Body of pancreas (tissue), 4 donors: Measurements from ENCODE around the gene SLC16A8. TPM values are rescaled to one million over a fixed set of nuclear protein-coding genes. Genes with fewer than 3 reads are reported as not detected.

Experiments used
- ATAC-seq: fragments of 150-250 bp; one replicate; pipeline ENCODE4 v1.9.1; 2016
- DNase-seq, 4 donors: peaks; one replicate each; pipeline ENCODE4 v3.0.0-alpha.2; 2019
- H3K27ac ChIP-seq, 4 donors: fragments of 200-600 bp; sonication (generic); 1 replicate in 3 of 4; 2 replicates in 1 of 4; pipeline versions ENCODE4 v1.5.1 to v1.6.1; 2016 to 2019; ENCODE audit warnings: mild to moderate bottlenecking in 1 of 4, mixed read lengths in 1 of 4, moderate library complexity in 1 of 4
- H3K27me3 ChIP-seq, 2 donors: fragments of 200-600 bp; sonication (generic); one replicate each; pipeline ENCODE4 v1.6.0; 2016; ENCODE audit warnings: mild to moderate bottlenecking in 1 of 2
- H3K36me3 ChIP-seq, 2 donors: fragments of 200-600 bp; sonication (generic); replicated peaks in 1 of 2; 2 replicates each; pipeline ENCODE4 v1.5.1; 2016; ENCODE audit warnings: low read depth in 2 of 2; ENCODE audit not compliant: insufficient read depth in 1 of 2
- H3K4me1 ChIP-seq: fragments of 200-600 bp; sonication (generic); one replicate; pipeline ENCODE4 v1.6.0; 2016
- H3K4me3 ChIP-seq, 2 donors: fragments of 200-600 bp; sonication (generic); 1 replicate in 1 of 2; 2 replicates in 1 of 2; pipeline ENCODE4 v1.5.1; 2016 to 2019
- H3K9me3 ChIP-seq, 3 donors: fragments of 200-600 bp; sonication (generic); 1 replicate in 2 of 3; 2 replicates in 1 of 3; pipeline ENCODE4 v1.5.1; 2016
- POLR2A ChIP-seq, 3 donors: fragments of 450-650 bp; IDR thresholded peaks; one replicate each; pipeline ENCODE4 v1.6.1; 2016; ENCODE audit warnings: antibody characterized with exemption in 3 of 3, mild to moderate bottlenecking in 2 of 3
- WGBS, 2 donors: methylation state at CpG; one replicate each; pipeline ENCODE4 v1.1.5; 2017; 5-methylcytosine and 5-hydroxymethylcytosine counted together
- intact Hi-C: fragments of 100-400 bp; cut with DNase I; formaldehyde crosslinking; loops from one replicate; pipeline ENCODE4 v1.15.1; 2023
- total RNA-seq, 2 donors: library from RNA; depleted of rRNA; stranded (reverse); fragments of >200 nt; gene quantifications; one replicate each; pipeline ENCODE4 v1.1.0, GENCODE V29; 2016
- TF ChIP-seq, protein P1 (sequence below), 7 experiments: fragments of 450-650 bp in 4 of 7; fragments of 200-600 bp in 3 of 7; sonication (generic) in 3 of 7; IDR thresholded peaks; one replicate each; pipeline ENCODE4 v1.5.1; 2016 to 2019; ENCODE audit warnings: antibody characterized with exemption in 7 of 7

The SLC16A8 gene
- total RNA-seq, 2 donors from 2014 or later: not detected

DNA sequence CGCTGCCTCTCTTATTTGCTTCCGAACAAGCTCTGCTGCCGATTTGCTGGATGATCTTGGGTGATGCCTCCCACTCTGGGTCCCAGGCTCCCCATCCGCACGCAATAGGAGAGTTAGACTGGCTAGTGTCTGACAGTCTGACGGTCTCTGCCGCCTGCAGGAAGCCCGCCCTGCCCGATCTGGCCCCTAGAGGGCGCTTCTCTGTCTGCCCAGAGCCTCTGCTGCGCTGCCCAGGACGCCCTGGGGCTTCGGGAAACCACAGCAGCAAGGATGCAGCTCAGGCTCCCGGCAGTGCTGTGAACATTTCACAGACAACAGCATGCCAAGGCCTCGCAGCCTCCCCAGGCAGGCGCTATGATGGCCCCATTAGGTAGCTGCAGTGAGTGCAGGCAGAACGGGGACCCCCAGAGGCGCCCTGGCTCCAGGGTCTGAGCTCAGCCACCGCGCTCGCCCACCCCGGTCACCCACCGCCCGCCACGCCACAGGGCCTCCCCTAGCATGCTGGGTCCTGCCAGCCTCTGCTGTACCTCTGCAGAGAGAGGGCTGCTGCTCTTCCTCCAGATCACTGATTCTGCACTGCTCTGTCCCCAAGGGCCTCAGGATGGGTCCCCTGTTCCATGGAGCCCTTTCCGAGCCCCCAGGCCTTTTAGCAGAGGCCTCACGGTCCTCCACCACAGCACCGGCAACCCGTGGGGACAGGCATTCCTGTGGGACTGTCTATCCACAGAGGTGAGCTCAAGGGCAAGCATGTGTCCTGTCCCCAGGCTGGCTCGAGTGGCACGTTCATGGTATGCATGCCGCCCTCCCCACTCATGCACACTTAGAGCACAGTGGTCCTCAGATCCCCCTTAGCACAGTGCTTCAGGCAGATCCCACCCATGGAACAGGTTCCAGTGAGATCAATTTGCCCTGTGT, 30.8 kb upstream of the SLC16A8 start:
- Histone ChIP-seq H3K27ac (no peak overlapping the region), H3K36me3 (no peaks in the 10 kb centered on the region), H3K27me3 (no peaks in the 10 kb centered on the region), H3K4me1 (peaks cover 7% of the 10 kb centered on the region), H3K4me3 (no peak overlapping the region), H3K9me3 (no peaks in the 10 kb centered on the region)
- intact Hi-C loops: no loop called here
- DNase-seq: peak; percentile 83 to 89 (median 85)
- WGBS, 2 donors: 37 to 83% methylated on average over 1 to 27 of the region's 32 CpGs
- TF ChIP-seq, protein P1, sequence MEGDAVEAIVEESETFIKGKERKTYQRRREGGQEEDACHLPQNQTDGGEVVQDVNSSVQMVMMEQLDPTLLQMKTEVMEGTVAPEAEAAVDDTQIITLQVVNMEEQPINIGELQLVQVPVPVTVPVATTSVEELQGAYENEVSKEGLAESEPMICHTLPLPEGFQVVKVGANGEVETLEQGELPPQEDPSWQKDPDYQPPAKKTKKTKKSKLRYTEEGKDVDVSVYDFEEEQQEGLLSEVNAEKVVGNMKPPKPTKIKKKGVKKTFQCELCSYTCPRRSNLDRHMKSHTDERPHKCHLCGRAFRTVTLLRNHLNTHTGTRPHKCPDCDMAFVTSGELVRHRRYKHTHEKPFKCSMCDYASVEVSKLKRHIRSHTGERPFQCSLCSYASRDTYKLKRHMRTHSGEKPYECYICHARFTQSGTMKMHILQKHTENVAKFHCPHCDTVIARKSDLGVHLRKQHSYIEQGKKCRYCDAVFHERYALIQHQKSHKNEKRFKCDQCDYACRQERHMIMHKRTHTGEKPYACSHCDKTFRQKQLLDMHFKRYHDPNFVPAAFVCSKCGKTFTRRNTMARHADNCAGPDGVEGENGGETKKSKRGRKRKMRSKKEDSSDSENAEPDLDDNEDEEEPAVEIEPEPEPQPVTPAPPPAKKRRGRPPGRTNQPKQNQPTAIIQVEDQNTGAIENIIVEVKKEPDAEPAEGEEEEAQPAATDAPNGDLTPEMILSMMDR (IDR thresholded peaks at IDR 0.05): peak; percentile 83 to 96 (median 86)
- no peak for TF ChIP-seq POLR2A (IDR thresholded peaks at IDR 0.05)
- peak; percentile 84 for ATAC-seq

DNA sequence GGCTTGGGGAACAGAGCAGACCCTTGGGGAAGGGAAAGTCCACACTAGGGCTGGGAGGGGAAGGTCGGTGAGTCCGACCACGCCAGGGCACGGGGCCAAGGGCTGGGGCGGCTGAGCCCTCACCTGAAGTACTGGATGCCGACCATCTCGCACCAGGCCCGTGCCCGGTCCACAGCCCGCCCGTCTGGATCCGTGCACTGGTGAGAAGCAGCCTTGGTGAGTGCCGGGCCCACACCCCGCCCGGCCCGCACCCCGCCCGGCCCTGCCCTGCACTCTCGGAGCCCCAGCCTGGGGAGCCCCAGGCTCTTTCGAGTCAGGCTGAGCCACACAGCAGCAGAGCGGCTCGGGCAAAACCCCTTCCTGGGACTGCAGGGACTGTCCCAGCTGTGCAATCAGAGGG, 28.4 kb upstream of the SLC16A8 start:
- Histone ChIP-seq H3K36me3 (no peaks in the 10 kb centered on the region), H3K27me3 (no peaks in the 10 kb centered on the region), H3K4me1 (peaks cover 21% of the 10 kb centered on the region), H3K27ac (no peak overlapping the region), H3K9me3 (no peaks in the 10 kb centered on the region), H3K4me3 (no peak overlapping the region)
- WGBS, 2 donors: 97 to 100% methylated on average over 5 to 22 of the region's 22 CpGs
- TF ChIP-seq, protein P1 (IDR thresholded peaks at IDR 0.05): no peak
- no peak for TF ChIP-seq POLR2A (IDR thresholded peaks at IDR 0.05)
- ATAC-seq: no peak
- DNase-seq: no peak
- intact Hi-C loops: no loop called here

DNA sequence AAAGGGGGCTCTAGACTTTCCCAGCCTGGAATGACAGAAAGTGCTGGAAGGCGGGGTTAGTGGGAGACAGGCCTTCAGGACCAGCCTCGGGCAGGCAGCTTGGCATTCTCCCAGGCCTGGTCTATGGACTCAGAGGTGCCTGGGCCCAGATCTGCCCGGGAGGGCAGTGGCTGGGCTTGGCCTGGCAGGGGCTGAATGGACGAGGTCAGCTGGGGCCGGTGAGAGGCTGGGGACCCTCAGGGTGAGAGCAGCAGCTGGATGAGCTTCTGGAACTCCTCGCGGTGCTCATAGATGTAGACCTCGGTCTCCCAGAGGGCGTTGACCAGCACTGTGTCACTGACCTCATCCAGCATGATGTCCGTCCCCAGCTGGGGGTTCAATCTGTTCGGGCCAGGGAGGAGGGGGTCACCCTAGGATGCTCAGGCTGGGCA, 28.0 kb upstream of the SLC16A8 start:
- H3K36me3 ChIP-seq: no peaks in the 10 kb centered on the region
- WGBS, 2 donors: 84 to 92% methylated on average over 7 to 11 of the region's 11 CpGs
- peaks cover 26% of the 10 kb centered on the region for H3K4me1 ChIP-seq
- DNase-seq: peak in 1 of 4 donors; percentile 25
- H3K9me3 ChIP-seq: no peaks in the 10 kb centered on the region
- no peak for ATAC-seq
- TF ChIP-seq POLR2A (IDR thresholded peaks at IDR 0.05): no peak
- TF ChIP-seq, protein P1 (IDR thresholded peaks at IDR 0.05): no peak
- intact Hi-C loops: no loop called here
- no peak overlapping the region for H3K4me3 ChIP-seq
- no peaks in the 10 kb centered on the region for H3K27me3 ChIP-seq
- no peak overlapping the region for H3K27ac ChIP-seq

DNA sequence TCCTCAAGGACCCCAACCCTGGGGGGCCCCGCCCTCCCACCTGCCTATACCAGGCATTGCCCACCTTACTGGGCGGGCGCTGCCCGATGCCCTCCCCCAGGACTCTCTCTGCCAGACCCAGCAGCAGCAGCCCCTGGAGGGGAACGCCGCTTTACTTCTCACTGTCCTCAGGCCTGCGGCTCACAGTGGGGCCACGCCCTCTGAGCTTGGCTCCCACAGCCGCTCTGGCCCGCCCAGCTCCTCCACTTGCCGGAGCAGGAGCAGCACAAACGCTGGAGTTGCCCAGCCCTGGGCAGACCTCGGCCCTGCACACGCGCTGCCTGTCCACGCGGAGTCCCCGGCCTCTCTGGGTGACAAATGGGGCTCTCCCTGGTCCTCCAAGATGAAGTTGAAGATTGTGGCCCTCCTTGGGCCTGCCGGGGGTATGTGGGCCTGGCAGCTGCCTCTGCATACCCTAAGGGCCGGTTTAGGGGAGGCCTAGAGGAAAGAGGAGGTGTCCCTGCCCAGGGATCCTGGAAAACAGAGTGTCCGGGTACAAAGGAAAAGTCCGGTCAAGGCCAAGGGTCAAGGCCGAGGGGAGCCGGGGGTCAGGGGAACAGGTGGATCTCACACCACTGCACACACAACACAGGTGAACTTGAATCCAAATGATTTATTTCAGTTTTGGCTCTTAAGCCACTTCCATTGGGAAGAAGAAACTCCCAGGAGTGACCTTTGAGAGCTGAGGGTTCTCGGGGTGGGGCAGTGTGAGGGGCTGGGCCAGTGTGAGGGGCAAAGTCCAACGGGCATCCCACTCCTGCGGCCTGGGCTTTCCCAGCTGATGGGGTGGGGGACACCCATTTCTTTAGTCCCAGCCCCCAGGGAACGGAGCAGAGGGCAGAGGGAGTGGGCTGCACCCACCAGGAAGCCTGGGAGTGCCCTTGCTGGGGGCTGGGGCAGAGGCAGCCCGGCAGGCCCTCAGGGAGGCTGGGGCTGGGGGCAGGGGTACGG, 27.2 kb upstream of the SLC16A8 start:
- Histone ChIP-seq H3K27ac (no peak overlapping the region), H3K4me3 (no peak overlapping the region), H3K9me3 (no peaks in the 10 kb centered on the region), H3K27me3 (no peaks in the 10 kb centered on the region), H3K4me1 (peaks cover 27% of the 10 kb centered on the region), H3K36me3 (no peaks in the 10 kb centered on the region)
- 84 to 86% methylated on average over 24 to 30 of the region's 30 CpGs for WGBS, 2 donors
- DNase-seq (no peak), ATAC-seq (no peak)
- intact Hi-C loops: no loop called here
- TF ChIP-seq POLR2A (IDR thresholded peaks at IDR 0.05): no peak
- TF ChIP-seq, protein P1 (IDR thresholded peaks at IDR 0.05): no peak
